GM23338 (cell line): ENCODE results near the gene CXXC5. TPM values are rescaled to one million over a fixed set of nuclear protein-coding genes. Genes with fewer than 3 reads are reported as not detected.
A peak's percentile ranks its signal among the peaks of the same experiment; 100 is the strongest.

Source experiments
- ATAC-seq: fragments of 200-7000 bp; cut with Tn5 transposase; 3 replicates; pipeline ENCODE4 v1.9.1; 2020
- DNase-seq: peaks from one replicate; pipeline ENCODE4 v3.0.0-alpha.2; 2015; ENCODE audit warnings: low spot score
- H2AFZ ChIP-seq: fragments of 200-600 bp; sonication (generic); 2 replicates; pipeline ENCODE4 v1.8.0; 2016; ENCODE audit warnings: antibody characterized with exemption, mild to moderate bottlenecking, moderate library complexity
- H3F3A ChIP-seq: fragments of 200-600 bp; sonication (generic); replicated peaks from 2 replicates; pipeline ENCODE4 v1.8.0; 2017; ENCODE audit warnings: antibody characterized with exemption, mixed run types, low read depth
- H3K27ac ChIP-seq: fragments of 200-600 bp; sonication (generic); 2 replicates; pipeline ENCODE4 v1.6.1; 2016; ENCODE audit warnings: low read depth
- H3K27me3 ChIP-seq: fragments of 200-600 bp; sonication (generic); 2 replicates; pipeline ENCODE4 v1.8.0; 2016; ENCODE audit warnings: mild to moderate bottlenecking, mixed run types, moderate library complexity; ENCODE audit not compliant: insufficient read depth
- H3K36me3 ChIP-seq: fragments of 200-600 bp; sonication (generic); 2 replicates; pipeline ENCODE4 v1.8.0; 2016; ENCODE audit warnings: mild to moderate bottlenecking; ENCODE audit not compliant: insufficient read depth
- H3K4me1 ChIP-seq: fragments of 200-600 bp; sonication (generic); 2 replicates; pipeline ENCODE4 v1.8.0; 2016; ENCODE audit warnings: mild to moderate bottlenecking, moderate library complexity; ENCODE audit not compliant: insufficient read depth
- H3K4me2 ChIP-seq: fragments of 200-600 bp; sonication (generic); 2 replicates; pipeline ENCODE4 v1.7.1; 2017; ENCODE audit warnings: mixed run types
- H3K4me3 ChIP-seq: fragments of 200-600 bp; sonication (generic); 2 replicates; pipeline ENCODE4 v1.6.1; 2016; ENCODE audit warnings: mixed run types
- H3K79me2 ChIP-seq: fragments of 200-600 bp; sonication (generic); replicated peaks from 2 replicates; pipeline ENCODE4 v1.8.0; 2017; ENCODE audit warnings: mild to moderate bottlenecking; ENCODE audit not compliant: insufficient read depth
- H3K9me2 ChIP-seq: fragments of 200-600 bp; sonication (generic); 2 replicates; pipeline ENCODE4 v1.8.0; 2017; ENCODE audit not compliant: insufficient read depth
- H4K20me1 ChIP-seq: fragments of 200-600 bp; sonication (generic); replicated peaks from 2 replicates; pipeline ENCODE4 v1.8.0; 2017; ENCODE audit warnings: mild to moderate bottlenecking; ENCODE audit not compliant: insufficient read depth
- H3K27ac Mint-ChIP-seq: 2 replicates; pipeline ENCODE4 v1.8.0; 2020; ENCODE audit warnings: inconsistent platforms, mild to moderate bottlenecking, moderate library complexity, mixed read lengths
- H3K27me3 Mint-ChIP-seq: 3 replicates; pipeline ENCODE4 v1.8.0; 2022; ENCODE audit warnings: low read depth, mild to moderate bottlenecking, moderate library complexity, mixed read lengths, inconsistent platforms; ENCODE audit not compliant: insufficient read depth, poor library complexity
- H3K36me3 Mint-ChIP-seq: 3 replicates; pipeline ENCODE4 v1.8.0; 2021; ENCODE audit warnings: low read depth, mild to moderate bottlenecking, inconsistent platforms, moderate library complexity, mixed read lengths
- H3K4me1 Mint-ChIP-seq: 3 replicates; pipeline ENCODE4 v1.8.0; 2020; ENCODE audit warnings: mild to moderate bottlenecking, inconsistent platforms, mixed read lengths
- H3K4me3 Mint-ChIP-seq: 3 replicates; pipeline ENCODE4 v1.8.0; 2021; ENCODE audit warnings: moderate library complexity, mild to moderate bottlenecking, inconsistent platforms, mixed read lengths
- H3K9me3 Mint-ChIP-seq: 3 replicates; pipeline ENCODE4 v1.8.0; 2020; ENCODE audit warnings: moderate library complexity, mild to moderate bottlenecking, inconsistent platforms, mixed read lengths
- CREB1 ChIP-seq: fragments of 250-450 bp; sonication (Bioruptor Pico); IDR thresholded peaks from 2 replicates; pipeline ENCODE4 v1.5.0; 2020; ENCODE audit warnings: low read depth, mild to moderate bottlenecking, moderate library complexity
- EZH2 ChIP-seq: fragments of 200-600 bp; sonication (generic); IDR thresholded peaks from one replicate; pipeline ENCODE4 v1.8.0; 2017; ENCODE audit warnings: antibody characterized with exemption, mild to moderate bottlenecking, low read depth; ENCODE audit not compliant: unreplicated experiment
- EZH2phosphoT487 ChIP-seq: fragments of 200-600 bp; sonication (generic); IDR thresholded peaks from one replicate; pipeline ENCODE4 v1.8.1; 2018; ENCODE audit warnings: antibody characterized with exemption; ENCODE audit not compliant: unreplicated experiment
- JUNB ChIP-seq: IDR thresholded peaks from one replicate; pipeline ENCODE4 v1.6.1; 2016; ENCODE audit warnings: antibody characterized with exemption; ENCODE audit not compliant: unreplicated experiment
- NANOG ChIP-seq: IDR thresholded peaks from 2 replicates; pipeline ENCODE4 v1.6.1; 2016; ENCODE audit warnings: antibody characterized with exemption, borderline replicate concordance
- POLR2AphosphoS5 ChIP-seq: IDR thresholded peaks from 2 replicates; pipeline ENCODE4 v1.6.1; 2016; ENCODE audit warnings: antibody characterized with exemption, low read depth
- STAT1 ChIP-seq: IDR thresholded peaks from one replicate; pipeline ENCODE4 v1.6.1; 2016; ENCODE audit warnings: antibody characterized with exemption; ENCODE audit not compliant: unreplicated experiment
- ZNF114 ChIP-seq: fragments of 250-450 bp; sonication (Bioruptor Pico); IDR thresholded peaks from 2 replicates; pipeline ENCODE4 v1.5.0; 2020; ENCODE audit warnings: mild to moderate bottlenecking, moderate library complexity
- ZNF331 ChIP-seq: fragments of 250-450 bp; sonication (Bioruptor Pico); IDR thresholded peaks from 2 replicates; pipeline ENCODE4 v1.5.0; 2020; ENCODE audit warnings: low read depth, mild to moderate bottlenecking, moderate library complexity
- polyA plus RNA-seq: library from polyadenylated mRNA; unstranded; fragments of >200 nt; fragmentation: Nextera tagmentation; extraction: Ambion mirVana; gene quantifications from 2 replicates; pipeline ENCODE4 v1.2.1, GENCODE V29; 2016
- total RNA-seq: library from RNA; depleted of rRNA; stranded (reverse); fragments of >200 nt; shearing (Covaris generic); gene quantifications from 2 replicates; pipeline ENCODE4 v1.2.3, GENCODE V29; 2014
- TF ChIP-seq, protein P1 (sequence below): IDR thresholded peaks from 2 replicates; pipeline ENCODE4 v1.6.1; 2016; ENCODE audit warnings: antibody characterized with exemption
- TF ChIP-seq, protein P2 (sequence below): fragments of 250-450 bp; sonication (Bioruptor Pico); IDR thresholded peaks from 2 replicates; pipeline ENCODE4 v1.5.0; 2020; ENCODE audit warnings: mild to moderate bottlenecking, moderate library complexity
- TF ChIP-seq, protein P3 (sequence below), 2 experiments: fragments of 200-600 bp in 1 of 2; sonication (generic) in 1 of 2; conservative IDR thresholded peaks; 2 replicates each; pipeline versions ENCODE4 v1.5.1 to v1.6.1; 2016 to 2017; ENCODE audit warnings: antibody characterized with exemption in 2 of 2, low read depth in 2 of 2, mild to moderate bottlenecking in 2 of 2, moderate library complexity in 1 of 2
- TF ChIP-seq, protein P4 (sequence below): IDR thresholded peaks from one replicate; pipeline ENCODE4 v1.6.1; 2018; ENCODE audit warnings: antibody characterized with exemption; ENCODE audit not compliant: unreplicated experiment

CXXC5 gene
- total and polyA plus RNA-seq, 2 experiments from 2014 or later: 63.3 to 111 TPM

DNA sequence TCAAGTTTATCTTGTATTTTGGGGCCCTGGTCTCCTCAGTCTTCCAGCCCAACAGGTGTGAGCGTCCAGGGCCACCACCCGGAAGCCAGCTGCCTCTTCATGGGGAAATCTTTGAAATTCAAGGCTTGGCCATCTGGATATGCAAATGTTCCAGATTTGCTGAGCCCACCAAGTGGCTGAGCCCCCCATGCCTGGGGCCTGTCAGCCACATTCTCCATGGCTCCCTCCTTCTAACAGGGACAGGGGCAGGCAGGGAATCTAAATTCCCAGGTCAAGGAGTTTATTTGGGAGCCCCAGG is 14.2 kb upstream of the CXXC5 start:
- DNase-seq (no peak), ATAC-seq (no peak)
- Mint-ChIP-seq H3K4me1 (peaks cover 41% of the 10 kb centered on the region), H3K4me3 (no peak overlapping the region), H3K36me3 (peaks cover 4% of the 10 kb centered on the region; the same call in 2 of the 3 replicates), H3K27me3 (peaks cover 43% of the 10 kb centered on the region), H3K9me3 (no peaks in the 10 kb centered on the region), H3K27ac (no peak overlapping the region)
- TF ChIP-seq JUNB (no peak), EZH2phosphoT487 (no peak), EZH2 (no peak), CREB1 (CRISPR knock-in tag) (no peak), POLR2AphosphoS5 (no peak), STAT1 (no peak), ZNF331 (CRISPR knock-in tag) (no peak), NANOG (no peak), ZNF114 (CRISPR knock-in tag) (no peak)
- TF ChIP-seq, protein P1, sequence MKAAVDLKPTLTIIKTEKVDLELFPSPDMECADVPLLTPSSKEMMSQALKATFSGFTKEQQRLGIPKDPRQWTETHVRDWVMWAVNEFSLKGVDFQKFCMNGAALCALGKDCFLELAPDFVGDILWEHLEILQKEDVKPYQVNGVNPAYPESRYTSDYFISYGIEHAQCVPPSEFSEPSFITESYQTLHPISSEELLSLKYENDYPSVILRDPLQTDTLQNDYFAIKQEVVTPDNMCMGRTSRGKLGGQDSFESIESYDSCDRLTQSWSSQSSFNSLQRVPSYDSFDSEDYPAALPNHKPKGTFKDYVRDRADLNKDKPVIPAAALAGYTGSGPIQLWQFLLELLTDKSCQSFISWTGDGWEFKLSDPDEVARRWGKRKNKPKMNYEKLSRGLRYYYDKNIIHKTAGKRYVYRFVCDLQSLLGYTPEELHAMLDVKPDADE: no peak
- TF ChIP-seq, protein P2, sequence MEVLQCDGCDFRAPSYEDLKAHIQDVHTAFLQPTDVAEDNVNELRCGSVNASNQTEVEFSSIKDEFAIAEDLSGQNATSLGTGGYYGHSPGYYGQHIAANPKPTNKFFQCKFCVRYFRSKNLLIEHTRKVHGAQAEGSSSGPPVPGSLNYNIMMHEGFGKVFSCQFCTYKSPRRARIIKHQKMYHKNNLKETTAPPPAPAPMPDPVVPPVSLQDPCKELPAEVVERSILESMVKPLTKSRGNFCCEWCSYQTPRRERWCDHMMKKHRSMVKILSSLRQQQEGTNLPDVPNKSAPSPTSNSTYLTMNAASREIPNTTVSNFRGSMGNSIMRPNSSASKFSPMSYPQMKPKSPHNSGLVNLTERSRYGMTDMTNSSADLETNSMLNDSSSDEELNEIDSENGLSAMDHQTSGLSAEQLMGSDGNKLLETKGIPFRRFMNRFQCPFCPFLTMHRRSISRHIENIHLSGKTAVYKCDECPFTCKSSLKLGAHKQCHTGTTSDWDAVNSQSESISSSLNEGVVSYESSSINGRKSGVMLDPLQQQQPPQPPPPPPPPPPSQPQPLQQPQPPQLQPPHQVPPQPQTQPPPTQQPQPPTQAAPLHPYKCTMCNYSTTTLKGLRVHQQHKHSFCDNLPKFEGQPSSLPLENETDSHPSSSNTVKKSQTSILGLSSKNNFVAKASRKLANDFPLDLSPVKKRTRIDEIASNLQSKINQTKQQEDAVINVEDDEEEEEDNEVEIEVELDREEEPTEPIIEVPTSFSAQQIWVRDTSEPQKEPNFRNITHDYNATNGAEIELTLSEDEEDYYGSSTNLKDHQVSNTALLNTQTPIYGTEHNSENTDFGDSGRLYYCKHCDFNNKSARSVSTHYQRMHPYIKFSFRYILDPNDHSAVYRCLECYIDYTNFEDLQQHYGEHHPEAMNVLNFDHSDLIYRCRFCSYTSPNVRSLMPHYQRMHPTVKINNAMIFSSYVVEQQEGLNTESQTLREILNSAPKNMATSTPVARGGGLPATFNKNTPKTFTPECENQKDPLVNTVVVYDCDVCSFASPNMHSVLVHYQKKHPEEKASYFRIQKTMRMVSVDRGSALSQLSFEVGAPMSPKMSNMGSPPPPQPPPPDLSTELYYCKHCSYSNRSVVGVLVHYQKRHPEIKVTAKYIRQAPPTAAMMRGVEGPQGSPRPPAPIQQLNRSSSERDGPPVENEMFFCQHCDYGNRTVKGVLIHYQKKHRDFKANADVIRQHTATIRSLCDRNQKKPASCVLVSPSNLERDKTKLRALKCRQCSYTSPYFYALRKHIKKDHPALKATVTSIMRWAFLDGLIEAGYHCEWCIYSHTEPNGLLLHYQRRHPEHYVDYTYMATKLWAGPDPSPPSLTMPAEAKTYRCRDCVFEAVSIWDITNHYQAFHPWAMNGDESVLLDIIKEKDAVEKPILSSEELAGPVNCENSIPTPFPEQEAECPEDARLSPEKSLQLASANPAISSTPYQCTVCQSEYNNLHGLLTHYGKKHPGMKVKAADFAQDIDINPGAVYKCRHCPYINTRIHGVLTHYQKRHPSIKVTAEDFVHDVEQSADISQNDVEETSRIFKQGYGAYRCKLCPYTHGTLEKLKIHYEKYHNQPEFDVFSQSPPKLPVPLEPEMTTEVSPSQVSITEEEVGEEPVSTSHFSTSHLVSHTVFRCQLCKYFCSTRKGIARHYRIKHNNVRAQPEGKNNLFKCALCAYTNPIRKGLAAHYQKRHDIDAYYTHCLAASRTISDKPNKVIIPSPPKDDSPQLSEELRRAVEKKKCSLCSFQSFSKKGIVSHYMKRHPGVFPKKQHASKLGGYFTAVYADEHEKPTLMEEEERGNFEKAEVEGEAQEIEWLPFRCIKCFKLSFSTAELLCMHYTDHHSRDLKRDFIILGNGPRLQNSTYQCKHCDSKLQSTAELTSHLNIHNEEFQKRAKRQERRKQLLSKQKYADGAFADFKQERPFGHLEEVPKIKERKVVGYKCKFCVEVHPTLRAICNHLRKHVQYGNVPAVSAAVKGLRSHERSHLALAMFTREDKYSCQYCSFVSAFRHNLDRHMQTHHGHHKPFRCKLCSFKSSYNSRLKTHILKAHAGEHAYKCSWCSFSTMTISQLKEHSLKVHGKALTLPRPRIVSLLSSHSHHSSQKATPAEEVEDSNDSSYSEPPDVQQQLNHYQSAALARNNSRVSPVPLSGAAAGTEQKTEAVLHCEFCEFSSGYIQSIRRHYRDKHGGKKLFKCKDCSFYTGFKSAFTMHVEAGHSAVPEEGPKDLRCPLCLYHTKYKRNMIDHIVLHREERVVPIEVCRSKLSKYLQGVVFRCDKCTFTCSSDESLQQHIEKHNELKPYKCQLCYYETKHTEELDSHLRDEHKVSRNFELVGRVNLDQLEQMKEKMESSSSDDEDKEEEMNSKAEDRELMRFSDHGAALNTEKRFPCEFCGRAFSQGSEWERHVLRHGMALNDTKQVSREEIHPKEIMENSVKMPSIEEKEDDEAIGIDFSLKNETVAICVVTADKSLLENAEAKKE (CRISPR knock-in tag): no peak
- TF ChIP-seq, protein P3, sequence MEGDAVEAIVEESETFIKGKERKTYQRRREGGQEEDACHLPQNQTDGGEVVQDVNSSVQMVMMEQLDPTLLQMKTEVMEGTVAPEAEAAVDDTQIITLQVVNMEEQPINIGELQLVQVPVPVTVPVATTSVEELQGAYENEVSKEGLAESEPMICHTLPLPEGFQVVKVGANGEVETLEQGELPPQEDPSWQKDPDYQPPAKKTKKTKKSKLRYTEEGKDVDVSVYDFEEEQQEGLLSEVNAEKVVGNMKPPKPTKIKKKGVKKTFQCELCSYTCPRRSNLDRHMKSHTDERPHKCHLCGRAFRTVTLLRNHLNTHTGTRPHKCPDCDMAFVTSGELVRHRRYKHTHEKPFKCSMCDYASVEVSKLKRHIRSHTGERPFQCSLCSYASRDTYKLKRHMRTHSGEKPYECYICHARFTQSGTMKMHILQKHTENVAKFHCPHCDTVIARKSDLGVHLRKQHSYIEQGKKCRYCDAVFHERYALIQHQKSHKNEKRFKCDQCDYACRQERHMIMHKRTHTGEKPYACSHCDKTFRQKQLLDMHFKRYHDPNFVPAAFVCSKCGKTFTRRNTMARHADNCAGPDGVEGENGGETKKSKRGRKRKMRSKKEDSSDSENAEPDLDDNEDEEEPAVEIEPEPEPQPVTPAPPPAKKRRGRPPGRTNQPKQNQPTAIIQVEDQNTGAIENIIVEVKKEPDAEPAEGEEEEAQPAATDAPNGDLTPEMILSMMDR (conservative IDR thresholded peaks at IDR 0.05; ENCODE audit: low read depth in 2 of 2): no peak
- TF ChIP-seq, protein P4, sequence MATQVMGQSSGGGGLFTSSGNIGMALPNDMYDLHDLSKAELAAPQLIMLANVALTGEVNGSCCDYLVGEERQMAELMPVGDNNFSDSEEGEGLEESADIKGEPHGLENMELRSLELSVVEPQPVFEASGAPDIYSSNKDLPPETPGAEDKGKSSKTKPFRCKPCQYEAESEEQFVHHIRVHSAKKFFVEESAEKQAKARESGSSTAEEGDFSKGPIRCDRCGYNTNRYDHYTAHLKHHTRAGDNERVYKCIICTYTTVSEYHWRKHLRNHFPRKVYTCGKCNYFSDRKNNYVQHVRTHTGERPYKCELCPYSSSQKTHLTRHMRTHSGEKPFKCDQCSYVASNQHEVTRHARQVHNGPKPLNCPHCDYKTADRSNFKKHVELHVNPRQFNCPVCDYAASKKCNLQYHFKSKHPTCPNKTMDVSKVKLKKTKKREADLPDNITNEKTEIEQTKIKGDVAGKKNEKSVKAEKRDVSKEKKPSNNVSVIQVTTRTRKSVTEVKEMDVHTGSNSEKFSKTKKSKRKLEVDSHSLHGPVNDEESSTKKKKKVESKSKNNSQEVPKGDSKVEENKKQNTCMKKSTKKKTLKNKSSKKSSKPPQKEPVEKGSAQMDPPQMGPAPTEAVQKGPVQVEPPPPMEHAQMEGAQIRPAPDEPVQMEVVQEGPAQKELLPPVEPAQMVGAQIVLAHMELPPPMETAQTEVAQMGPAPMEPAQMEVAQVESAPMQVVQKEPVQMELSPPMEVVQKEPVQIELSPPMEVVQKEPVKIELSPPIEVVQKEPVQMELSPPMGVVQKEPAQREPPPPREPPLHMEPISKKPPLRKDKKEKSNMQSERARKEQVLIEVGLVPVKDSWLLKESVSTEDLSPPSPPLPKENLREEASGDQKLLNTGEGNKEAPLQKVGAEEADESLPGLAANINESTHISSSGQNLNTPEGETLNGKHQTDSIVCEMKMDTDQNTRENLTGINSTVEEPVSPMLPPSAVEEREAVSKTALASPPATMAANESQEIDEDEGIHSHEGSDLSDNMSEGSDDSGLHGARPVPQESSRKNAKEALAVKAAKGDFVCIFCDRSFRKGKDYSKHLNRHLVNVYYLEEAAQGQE: no peak
- peak overlapping the region; percentile 43; the same call in 1 of the 2 replicates for H3K4me2 ChIP-seq
- no peaks in the 10 kb centered on the region; the same call in 1 of the 2 replicates for H3K79me2 ChIP-seq
- no peak overlapping the region for H3K27ac ChIP-seq
- no peak overlapping the region for H2AFZ ChIP-seq
- peaks cover 44% of the 10 kb centered on the region for H3K4me1 ChIP-seq
- H3K27me3 ChIP-seq: no peaks in the 10 kb centered on the region
- no peaks in the 10 kb centered on the region for H3K9me2 ChIP-seq
- no peak overlapping the region for H3K4me3 ChIP-seq
- H3F3A ChIP-seq: peaks cover 73% of the 10 kb centered on the region
- no peaks in the 10 kb centered on the region for H3K36me3 ChIP-seq
- peaks cover 15% of the 10 kb centered on the region for H4K20me1 ChIP-seq
